Measurements from ENCODE around the gene ATP8A2. TPM values are rescaled to one million over a fixed set of nuclear protein-coding genes. Genes with fewer than 3 reads are reported as not detected.

ATP8A2 gene
- total RNA-seq, 2 experiments from 2014 or later, result not detected

- CTCF ChIA-PET (ENCODE audit: unreplicated experiment), result no interaction called here
- Histone ChIP-seq H3K4me2 (ENCODE audit: low read length) (no peak overlapping the region), H3K4me3 (ENCODE audit: low read depth, low read length, poor library complexity, severe bottlenecking) (no peak overlapping the region)
Observed at GRCh38 chr13:25871389-25872125, 499.8 kb downstream of the ATP8A2 start.

GRCh38 chr13:25872481-25873241 is 500.9 kb downstream of the ATP8A2 start:
- no TSS peak for BruUV-seq (replicated peaks)
- no peaks in the 10 kb centered on the region for H4K20me1 ChIP-seq (ENCODE audit: insufficient read depth, low read length)
- DNase-seq (ENCODE audit: low spot score), result no peak
- no peak for TF ChIP-seq EZH2phosphoT487 (IDR thresholded peaks at IDR 0.05; ENCODE audit: borderline replicate concordance, low read depth, low read length)
- TF ChIP-seq CTCF (conservative IDR thresholded peaks at IDR 0.05; ENCODE audit: low read length), result no peak
- no peaks in the 10 kb centered on the region for H3K79me2 ChIP-seq (ENCODE audit: insufficient read depth, low read depth, low read length)
- no peaks in the 10 kb centered on the region for H3K36me3 ChIP-seq (ENCODE audit: insufficient read depth, low read length)
- H3K27ac ChIP-seq (ENCODE audit: low read depth, low read length, poor library complexity, severe bottlenecking), result no peak overlapping the region
- POLR2A ChIA-PET, result interaction anchor here (0.6 kb wide), 1 partner anchor 65 kb away, joined by 7 read pairs; no protein-coding TSS in a partner anchor
- no peaks in the 10 kb centered on the region for H3K9me2 ChIP-seq (ENCODE audit: insufficient read depth, low read length)
- no peak overlapping the region for H2AFZ ChIP-seq (ENCODE audit: low read length)
- intact Hi-C loops (cut with micrococcal nuclease; ENCODE audit: unreplicated experiment), result no loop called here
- H3K4me3 ChIP-seq (ENCODE audit: low read depth, low read length, poor library complexity, severe bottlenecking), result no peak overlapping the region
- H3K9me3 ChIP-seq (ENCODE audit: low read length), result no peaks in the 10 kb centered on the region
- no peak overlapping the region for H3K4me2 ChIP-seq (ENCODE audit: low read length)
- CTCF ChIA-PET (ENCODE audit: unreplicated experiment), result no interaction called here
- H3K4me1 ChIP-seq (ENCODE audit: insufficient read depth, low read length, poor library complexity, severe bottlenecking), result no peaks in the 10 kb centered on the region

More at GRCh38 chr13:25871389-25872125, 499.8 kb downstream of the ATP8A2 start:
- POLR2A ChIA-PET, result no interaction called here
- Histone ChIP-seq H3K4me1 (ENCODE audit: insufficient read depth, low read length, poor library complexity, severe bottlenecking) (no peaks in the 10 kb centered on the region), H2AFZ (ENCODE audit: low read length) (no peak overlapping the region), H3K36me3 (ENCODE audit: insufficient read depth, low read length) (no peaks in the 10 kb centered on the region), H3K27ac (ENCODE audit: low read depth, low read length, poor library complexity, severe bottlenecking) (no peak overlapping the region), H3K79me2 (ENCODE audit: insufficient read depth, low read depth, low read length) (no peaks in the 10 kb centered on the region), H3K9me3 (ENCODE audit: low read length) (no peaks in the 10 kb centered on the region), H3K9me2 (ENCODE audit: insufficient read depth, low read length) (no peaks in the 10 kb centered on the region), H4K20me1 (ENCODE audit: insufficient read depth, low read length) (no peaks in the 10 kb centered on the region)
- intact Hi-C loops (cut with micrococcal nuclease; ENCODE audit: unreplicated experiment), result no loop called here
- TF ChIP-seq CTCF (conservative IDR thresholded peaks at IDR 0.05; ENCODE audit: low read length) (no peak), EZH2phosphoT487 (IDR thresholded peaks at IDR 0.05; ENCODE audit: borderline replicate concordance, low read depth, low read length) (no peak)
- no TSS peak for BruUV-seq (replicated peaks)
- DNase-seq (ENCODE audit: low spot score), result no peak

- CTCF ChIA-PET (ENCODE audit: unreplicated experiment), result no interaction called here
- Histone ChIP-seq H2AFZ (ENCODE audit: low read length) (no peak overlapping the region), H3K4me3 (ENCODE audit: low read depth, low read length, poor library complexity, severe bottlenecking) (no peak overlapping the region), H4K20me1 (ENCODE audit: insufficient read depth, low read length) (no peaks in the 10 kb centered on the region), H3K36me3 (ENCODE audit: insufficient read depth, low read length) (no peaks in the 10 kb centered on the region), H3K27ac (ENCODE audit: low read depth, low read length, poor library complexity, severe bottlenecking) (no peak overlapping the region), H3K4me2 (ENCODE audit: low read length) (no peak overlapping the region), H3K9me2 (ENCODE audit: insufficient read depth, low read length) (no peaks in the 10 kb centered on the region), H3K79me2 (ENCODE audit: insufficient read depth, low read depth, low read length) (no peaks in the 10 kb centered on the region), H3K4me1 (ENCODE audit: insufficient read depth, low read length, poor library complexity, severe bottlenecking) (no peaks in the 10 kb centered on the region), H3K9me3 (ENCODE audit: low read length) (no peaks in the 10 kb centered on the region)
- intact Hi-C loops (cut with micrococcal nuclease; ENCODE audit: unreplicated experiment), result no loop called here
- DNase-seq (ENCODE audit: low spot score), result no peak
- POLR2A ChIA-PET, result interaction anchor here (0.6 kb wide), 1 partner anchor 65 kb away, joined by 7 read pairs; no protein-coding TSS in a partner anchor
- BruUV-seq (replicated peaks), result no TSS peak
- no peak for TF ChIP-seq CTCF (conservative IDR thresholded peaks at IDR 0.05; ENCODE audit: low read length)
- no peak for TF ChIP-seq EZH2phosphoT487 (IDR thresholded peaks at IDR 0.05; ENCODE audit: borderline replicate concordance, low read depth, low read length)
Observed at GRCh38 chr13:25873242-25873612, 501.5 kb downstream of the ATP8A2 start.

Data from OCI-LY7 (cell line).